Smooth muscle cell (in vitro differentiated cells): Measurements from ENCODE around the gene PERCC1. TPM values are rescaled to one million over a fixed set of nuclear protein-coding genes. Genes with fewer than 3 reads are reported as not detected.

Source experiments
- DNase-seq: peaks from one replicate; lab custom pipeline; 2025; ENCODE audit not compliant: unreplicated experiment; lab: John Stamatoyannopoulos, UW
- H2AFZ ChIP-seq: fragments of 200-600 bp; sonication (generic); 2 replicates; pipeline ENCODE4 v1.6.0; 2016; ENCODE audit warnings: antibody characterized with exemption, low read depth, mild to moderate bottlenecking
- H3F3A ChIP-seq: fragments of 200-600 bp; sonication (generic); 2 replicates; pipeline ENCODE4 v1.6.0; 2017; ENCODE audit warnings: antibody characterized with exemption, low read depth
- H3K27ac ChIP-seq: fragments of 200-600 bp; sonication (generic); 2 replicates; pipeline ENCODE4 v1.5.1; 2016; ENCODE audit warnings: low read depth, mild to moderate bottlenecking
- H3K27me3 ChIP-seq: fragments of 200-600 bp; sonication (generic); 2 replicates; pipeline ENCODE4 v1.6.1; 2016; ENCODE audit warnings: low read depth, mild to moderate bottlenecking
- H3K36me3 ChIP-seq: fragments of 200-600 bp; sonication (generic); 2 replicates; pipeline ENCODE4 v1.5.1; 2016; ENCODE audit warnings: low read depth
- H3K4me1 ChIP-seq: fragments of 200-600 bp; sonication (generic); 2 replicates; pipeline ENCODE4 v1.5.1; 2016; ENCODE audit warnings: low read depth
- H3K4me2 ChIP-seq: fragments of 200-600 bp; sonication (generic); 2 replicates; pipeline ENCODE4 v1.6.0; 2016; ENCODE audit warnings: mild to moderate bottlenecking
- H3K4me3 ChIP-seq: fragments of 200-600 bp; sonication (generic); 2 replicates; pipeline ENCODE4 v1.5.1; 2016; ENCODE audit warnings: mild to moderate bottlenecking
- H3K79me2 ChIP-seq: fragments of 200-600 bp; sonication (generic); 2 replicates; pipeline ENCODE4 v1.6.0; 2016; ENCODE audit warnings: low read depth, mild to moderate bottlenecking
- H3K9ac ChIP-seq: fragments of 200-600 bp; sonication (generic); 2 replicates; pipeline ENCODE4 v1.6.0; 2016; ENCODE audit warnings: low read depth
- H3K9me3 ChIP-seq: fragments of 200-600 bp; sonication (generic); replicated peaks from 2 replicates; pipeline ENCODE4 v1.5.1; 2016; ENCODE audit warnings: low read depth
- H4K20me1 ChIP-seq: fragments of 200-600 bp; sonication (generic); 2 replicates; pipeline ENCODE4 v1.6.0; 2016; ENCODE audit warnings: low read depth
- WGBS: methylation state at CpG from one replicate; pipeline ENCODE4 v1.1.7; 2016; ENCODE audit warnings: low lambda C conversion rate; 5-methylcytosine and 5-hydroxymethylcytosine counted together
- polyA plus RNA-seq: library from polyadenylated mRNA; unstranded; fragments of >200 nt; fragmentation: Nextera tagmentation; extraction: Ambion mirVana; gene quantifications from 2 replicates; pipeline ENCODE4 v1.2.1, GENCODE V29; 2016
- total RNA-seq: library from RNA; depleted of rRNA; stranded (reverse); fragments of >200 nt; gene quantifications from 2 replicates; pipeline ENCODE4 v1.2.3, GENCODE V29; 2014
- TF ChIP-seq, protein P1 (sequence below): fragments of 200-600 bp; sonication (generic); IDR thresholded peaks from 2 replicates; pipeline ENCODE4 v1.5.1; 2017; ENCODE audit warnings: borderline replicate concordance, mild to moderate bottlenecking, antibody characterized with exemption; ENCODE audit not compliant: insufficient read depth, poor library complexity, severe bottlenecking

The PERCC1 gene
- total and polyA plus RNA-seq, 2 experiments from 2014 or later, result not detected

DNA sequence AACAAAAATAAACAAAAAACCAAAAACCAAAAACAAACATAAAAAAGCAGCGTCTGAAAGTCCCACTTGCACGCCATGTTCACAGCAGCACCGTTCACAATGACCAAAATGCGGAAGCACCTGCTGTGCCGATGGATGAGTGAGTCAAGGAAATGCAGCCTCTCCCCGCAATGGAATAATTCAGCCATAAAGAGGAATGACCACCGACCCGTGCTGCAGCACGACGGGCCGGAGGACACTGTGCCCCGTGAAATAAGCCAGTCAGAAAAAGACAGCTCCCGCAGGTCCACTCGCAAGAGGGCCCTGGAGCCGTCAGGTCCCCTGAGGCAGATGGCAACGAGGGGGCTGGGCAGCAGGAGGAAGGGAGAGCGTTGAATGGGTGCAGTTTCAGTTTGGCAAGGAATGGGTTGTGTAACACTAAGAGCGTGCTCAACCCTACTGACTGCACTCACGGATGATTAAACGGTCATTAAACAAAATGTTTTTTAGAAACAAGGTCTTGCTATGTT lies 38.9 kb downstream of the PERCC1 start:
- Histone ChIP-seq H3K79me2 (peaks cover 70% of the 10 kb centered on the region), H4K20me1 (peaks cover 30% of the 10 kb centered on the region), H3K27me3 (no peaks in the 10 kb centered on the region), H2AFZ (no peak overlapping the region), H3F3A (no peaks in the 10 kb centered on the region), H3K27ac (no peak overlapping the region), H3K36me3 (no peaks in the 10 kb centered on the region), H3K9ac (no peak overlapping the region), H3K4me1 (peaks cover 7% of the 10 kb centered on the region), H3K4me2 (no peak overlapping the region), H3K4me3 (no peak overlapping the region), H3K9me3 (no peaks in the 10 kb centered on the region)
- 86% methylated on average over 20 of the region's 20 CpGs for WGBS
- DNase-seq, result no peak
- TF ChIP-seq, protein P1, sequence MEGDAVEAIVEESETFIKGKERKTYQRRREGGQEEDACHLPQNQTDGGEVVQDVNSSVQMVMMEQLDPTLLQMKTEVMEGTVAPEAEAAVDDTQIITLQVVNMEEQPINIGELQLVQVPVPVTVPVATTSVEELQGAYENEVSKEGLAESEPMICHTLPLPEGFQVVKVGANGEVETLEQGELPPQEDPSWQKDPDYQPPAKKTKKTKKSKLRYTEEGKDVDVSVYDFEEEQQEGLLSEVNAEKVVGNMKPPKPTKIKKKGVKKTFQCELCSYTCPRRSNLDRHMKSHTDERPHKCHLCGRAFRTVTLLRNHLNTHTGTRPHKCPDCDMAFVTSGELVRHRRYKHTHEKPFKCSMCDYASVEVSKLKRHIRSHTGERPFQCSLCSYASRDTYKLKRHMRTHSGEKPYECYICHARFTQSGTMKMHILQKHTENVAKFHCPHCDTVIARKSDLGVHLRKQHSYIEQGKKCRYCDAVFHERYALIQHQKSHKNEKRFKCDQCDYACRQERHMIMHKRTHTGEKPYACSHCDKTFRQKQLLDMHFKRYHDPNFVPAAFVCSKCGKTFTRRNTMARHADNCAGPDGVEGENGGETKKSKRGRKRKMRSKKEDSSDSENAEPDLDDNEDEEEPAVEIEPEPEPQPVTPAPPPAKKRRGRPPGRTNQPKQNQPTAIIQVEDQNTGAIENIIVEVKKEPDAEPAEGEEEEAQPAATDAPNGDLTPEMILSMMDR, result no peak

DNA sequence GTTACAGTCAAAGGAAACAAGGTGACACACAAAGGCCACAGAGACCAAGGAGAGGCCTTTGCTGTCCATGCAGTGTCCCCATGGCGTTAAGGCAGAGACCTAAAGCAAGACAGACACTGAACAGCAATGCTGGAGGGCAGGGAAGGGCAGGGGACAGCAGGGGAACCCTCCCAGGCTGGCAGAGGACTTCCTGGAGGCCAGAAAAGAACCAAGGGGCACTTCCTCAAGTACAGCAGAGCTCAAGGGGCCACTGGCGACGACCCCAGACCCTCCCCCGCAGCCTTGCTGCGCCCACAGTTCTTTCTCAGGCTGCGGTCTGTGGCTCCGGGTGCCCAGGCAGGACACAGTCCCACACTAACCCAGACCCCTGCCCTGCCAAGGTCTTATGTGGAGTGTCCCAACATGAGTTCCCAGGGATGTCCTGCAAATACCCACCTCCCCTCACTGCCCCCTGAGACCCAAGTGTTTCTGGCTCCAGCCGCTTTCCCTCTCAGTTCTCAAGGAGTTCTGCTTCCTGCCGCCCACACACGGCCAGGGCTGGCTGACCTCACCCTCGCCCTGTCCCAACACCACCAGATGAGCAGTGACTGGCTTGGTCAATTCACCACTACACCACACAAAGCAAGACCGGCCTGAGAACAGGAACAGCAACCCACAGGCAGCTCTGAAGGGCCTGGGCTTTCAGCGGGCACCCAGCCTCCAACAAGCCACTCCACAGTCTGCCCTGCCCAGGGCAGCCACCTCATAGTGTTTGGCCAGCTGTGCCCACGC lies 39.8 kb downstream of the PERCC1 start:
- Histone ChIP-seq H3K36me3 (no peaks in the 10 kb centered on the region), H3K79me2 (peaks cover 71% of the 10 kb centered on the region), H3K4me1 (peaks cover 7% of the 10 kb centered on the region), H3K27ac (peak overlapping the region; percentile 6), H3K4me3 (no peak overlapping the region), H3K9ac (no peak overlapping the region), H3K4me2 (peak overlapping the region; percentile 31), H3K27me3 (no peaks in the 10 kb centered on the region), H3K9me3 (no peaks in the 10 kb centered on the region), H3F3A (no peaks in the 10 kb centered on the region), H2AFZ (no peak overlapping the region), H4K20me1 (peaks cover 28% of the 10 kb centered on the region)
- 71% methylated on average over 14 of the region's 14 CpGs for WGBS
- DNase-seq, result no peak
- TF ChIP-seq, protein P1, result no peak

DNA sequence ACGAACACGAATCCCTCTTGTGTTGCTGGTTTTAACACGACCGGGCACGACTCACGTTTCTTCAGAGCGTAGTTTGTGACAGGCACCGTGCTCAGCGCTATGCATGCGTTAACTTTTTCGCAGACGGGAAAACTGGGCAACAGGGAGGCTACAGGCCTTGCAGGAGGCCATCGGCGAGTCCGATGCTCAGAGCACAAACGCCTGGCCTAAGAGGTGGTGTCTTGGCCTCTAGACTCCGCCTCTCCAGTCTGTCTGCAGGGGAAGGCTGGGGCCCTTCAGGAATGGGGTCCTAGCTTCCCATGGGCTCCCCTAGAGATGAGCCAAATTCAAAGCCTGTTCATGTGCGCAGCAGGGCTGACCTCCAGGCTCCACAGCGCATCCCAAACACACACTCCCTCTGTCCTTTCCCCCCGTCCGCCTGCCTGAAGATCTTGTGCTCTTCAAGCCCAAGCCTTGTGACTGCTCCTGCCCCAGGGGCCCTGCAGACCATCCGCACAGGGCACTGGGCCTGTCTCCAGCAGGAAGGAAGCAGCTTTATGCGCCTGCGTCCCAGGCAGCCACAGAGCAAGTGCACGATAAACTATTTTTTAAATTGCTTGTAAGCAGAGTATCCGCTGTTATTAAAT lies 40.8 kb downstream of the PERCC1 start:
- H3K9me3 ChIP-seq, result no peaks in the 10 kb centered on the region
- TF ChIP-seq, protein P1, result no peak
- H3K27me3 ChIP-seq, result no peaks in the 10 kb centered on the region
- peaks cover 71% of the 10 kb centered on the region for H3K79me2 ChIP-seq
- DNase-seq, result no peak
- H3K4me3 ChIP-seq, result no peak overlapping the region
- no peaks in the 10 kb centered on the region for H3K36me3 ChIP-seq
- no peak overlapping the region for H3K9ac ChIP-seq
- WGBS, result 94% methylated on average over 25 of the region's 26 CpGs
- H4K20me1 ChIP-seq, result peaks cover 19% of the 10 kb centered on the region
- no peak overlapping the region for H3K27ac ChIP-seq
- no peaks in the 10 kb centered on the region for H3F3A ChIP-seq
- no peak overlapping the region for H2AFZ ChIP-seq
- no peak overlapping the region for H3K4me2 ChIP-seq
- peaks cover 7% of the 10 kb centered on the region for H3K4me1 ChIP-seq
